ENCODE data around the gene XXYLT1. TPM values are rescaled to one million over a fixed set of nuclear protein-coding genes. Genes with fewer than 3 reads are reported as not detected.
"Not testable (repeated sequence)": the region's sequence is repeated elsewhere in the genome, so short reads cannot be mapped to it uniquely, and the experiment has no call there.

XXYLT1 gene, protein sequence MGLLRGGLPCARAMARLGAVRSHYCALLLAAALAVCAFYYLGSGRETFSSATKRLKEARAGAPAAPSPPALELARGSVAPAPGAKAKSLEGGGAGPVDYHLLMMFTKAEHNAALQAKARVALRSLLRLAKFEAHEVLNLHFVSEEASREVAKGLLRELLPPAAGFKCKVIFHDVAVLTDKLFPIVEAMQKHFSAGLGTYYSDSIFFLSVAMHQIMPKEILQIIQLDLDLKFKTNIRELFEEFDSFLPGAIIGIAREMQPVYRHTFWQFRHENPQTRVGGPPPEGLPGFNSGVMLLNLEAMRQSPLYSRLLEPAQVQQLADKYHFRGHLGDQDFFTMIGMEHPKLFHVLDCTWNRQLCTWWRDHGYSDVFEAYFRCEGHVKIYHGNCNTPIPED
- 10 to 100 TPM; 28.9 to 35.7 (median 31.3) TPM for polyA plus RNA-seq (ENCODE audit: insufficient read length in 4 of 4)

DNA sequence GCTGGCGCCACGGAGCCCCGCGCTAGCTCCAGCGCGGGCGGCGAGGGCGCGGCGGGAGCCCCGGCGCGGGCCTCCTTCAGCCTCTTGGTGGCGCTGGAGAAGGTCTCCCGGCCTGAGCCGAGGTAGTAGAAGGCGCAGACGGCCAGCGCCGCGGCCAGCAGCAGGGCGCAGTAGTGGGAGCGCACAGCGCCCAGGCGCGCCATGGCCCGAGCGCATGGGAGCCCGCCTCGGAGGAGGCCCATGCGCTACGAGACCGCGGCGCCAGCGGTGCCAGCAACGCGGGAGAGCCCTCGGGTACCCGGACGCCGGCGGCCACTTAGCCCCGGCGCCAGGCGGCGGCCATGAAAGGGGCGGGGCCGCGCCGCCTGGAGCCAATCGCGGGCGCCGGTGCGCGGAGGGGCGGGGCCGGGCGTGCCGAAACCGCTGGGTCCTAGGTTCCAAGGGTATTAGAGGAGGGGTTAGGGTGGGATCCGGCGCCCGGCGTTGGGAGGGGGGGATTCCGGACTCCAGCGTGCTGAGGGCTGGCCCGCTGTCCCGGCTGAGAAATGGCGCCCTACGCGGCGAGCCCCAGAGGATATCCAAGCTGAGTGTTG is at the start of gene XXYLT1:
Gene XXYLT1 (minus strand): TSS at position 343 of the 593 bp plus-strand sequence. CDS start 101 bp downstream, at position 242.
- peak; percentile 80 to 89 (median 84) for DNase-seq (ENCODE audit: low read depth in 4 of 4, low spot score in 3 of 4)

DNA sequence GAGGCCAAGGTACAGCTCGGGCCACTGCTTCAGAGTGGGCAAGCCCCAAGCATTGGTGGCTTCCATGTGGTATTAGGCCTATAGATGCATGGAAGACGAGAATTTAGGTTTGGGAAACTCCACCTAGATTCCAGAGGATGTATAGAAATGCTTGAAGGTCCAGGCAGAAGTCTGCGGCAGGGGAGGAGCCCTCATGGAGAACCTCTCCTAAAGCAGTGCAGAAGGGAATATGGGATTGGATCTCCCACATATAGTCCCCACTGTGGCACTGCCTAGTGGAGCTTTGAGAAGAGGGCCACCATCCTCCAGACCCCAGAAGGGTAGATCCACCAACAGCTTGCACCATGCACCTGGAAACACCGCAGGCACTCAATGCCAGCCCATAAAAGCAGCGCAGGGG is 48.1 kb upstream of the XXYLT1 start:
- DNase-seq (ENCODE audit: low read depth in 4 of 4, low spot score in 3 of 4) = no peak

- no peak for DNase-seq (ENCODE audit: low read depth in 4 of 4, low spot score in 3 of 4)
These were observed 41.8 kb upstream of the XXYLT1 start for GRCh38 chr3:195312714-195313113.

GRCh38 chr3:195307711-195308110 is 36.8 kb upstream of the XXYLT1 start:
- no peak for DNase-seq (ENCODE audit: low read depth in 4 of 4, low spot score in 3 of 4)

GRCh38 chr3:195306369-195306768 is 35.4 kb upstream of the XXYLT1 start:
- DNase-seq (ENCODE audit: low read depth in 4 of 4, low spot score in 3 of 4) = no peak

- no peak for DNase-seq (ENCODE audit: low read depth in 4 of 4, low spot score in 3 of 4)
These were observed 31.5 kb upstream of the XXYLT1 start for GRCh38 chr3:195302431-195302830.

- no peak for DNase-seq (ENCODE audit: low read depth in 4 of 4, low spot score in 3 of 4)
These were observed 26.5 kb upstream of the XXYLT1 start for GRCh38 chr3:195297446-195297845.

DNA sequence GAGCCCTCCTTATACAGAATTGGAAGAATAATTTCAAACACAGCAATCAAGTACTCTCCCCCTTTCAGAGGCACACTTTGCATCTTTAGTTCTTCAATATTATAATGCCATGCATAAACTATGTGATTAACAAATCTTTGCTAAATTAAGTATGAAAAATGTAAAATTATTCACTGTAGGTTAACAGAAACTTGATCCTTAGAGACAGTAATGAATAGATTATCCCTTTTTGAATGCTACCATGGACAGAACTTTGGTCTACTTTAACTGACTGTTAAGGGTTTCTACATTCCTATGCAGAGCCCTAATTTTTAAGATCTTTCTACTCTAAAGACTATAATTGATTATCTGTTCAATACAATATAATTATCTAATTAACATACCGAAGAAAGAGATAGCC is 25.7 kb upstream of the XXYLT1 start:
- no peak for DNase-seq (ENCODE audit: low read depth in 4 of 4, low spot score in 3 of 4)

- DNase-seq (ENCODE audit: low read depth in 4 of 4, low spot score in 3 of 4) = no peak
These were observed 20.2 kb upstream of the XXYLT1 start for GRCh38 chr3:195291121-195291520.

GRCh38 chr3:195290643-195291042 is 19.7 kb upstream of the XXYLT1 start:
- not testable (repeated sequence) for DNase-seq (ENCODE audit: low read depth in 4 of 4, low spot score in 3 of 4)

- no peak for DNase-seq (ENCODE audit: low read depth in 4 of 4, low spot score in 3 of 4)
These were observed 15.3 kb upstream of the XXYLT1 start for GRCh38 chr3:195286115-195286872.

DNA sequence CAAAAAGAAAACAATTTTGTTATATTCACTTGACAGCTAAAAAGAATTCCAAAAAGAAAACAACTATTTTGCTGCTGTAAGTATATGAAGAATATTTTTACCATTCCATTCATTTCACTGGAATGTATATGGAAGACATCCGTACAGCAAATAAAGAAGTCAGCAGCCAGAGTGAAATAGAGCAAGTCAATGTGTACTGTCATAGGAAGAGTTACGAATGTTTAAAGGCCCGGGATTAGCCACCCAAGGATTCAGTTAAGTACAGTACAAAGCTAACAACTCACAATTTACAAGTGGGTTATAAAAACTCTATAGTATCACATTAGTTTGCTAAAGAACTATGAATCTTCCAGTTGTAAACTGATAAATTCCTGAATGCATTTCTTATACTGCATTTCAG is 14.4 kb upstream of the XXYLT1 start:
- DNase-seq (ENCODE audit: low read depth in 4 of 4, low spot score in 3 of 4) = no peak

- DNase-seq (ENCODE audit: low read depth in 4 of 4, low spot score in 3 of 4) = no peak
These were observed 13.9 kb upstream of the XXYLT1 start for GRCh38 chr3:195284842-195285241.

- DNase-seq (ENCODE audit: low read depth in 4 of 4, low spot score in 3 of 4) = no peak
These were observed 12.0 kb upstream of the XXYLT1 start for GRCh38 chr3:195282961-195283360.

- DNase-seq (ENCODE audit: low read depth in 4 of 4, low spot score in 3 of 4) = no peak
These were observed 3.5 kb upstream of the XXYLT1 start for GRCh38 chr3:195274259-195274966.

DNA sequence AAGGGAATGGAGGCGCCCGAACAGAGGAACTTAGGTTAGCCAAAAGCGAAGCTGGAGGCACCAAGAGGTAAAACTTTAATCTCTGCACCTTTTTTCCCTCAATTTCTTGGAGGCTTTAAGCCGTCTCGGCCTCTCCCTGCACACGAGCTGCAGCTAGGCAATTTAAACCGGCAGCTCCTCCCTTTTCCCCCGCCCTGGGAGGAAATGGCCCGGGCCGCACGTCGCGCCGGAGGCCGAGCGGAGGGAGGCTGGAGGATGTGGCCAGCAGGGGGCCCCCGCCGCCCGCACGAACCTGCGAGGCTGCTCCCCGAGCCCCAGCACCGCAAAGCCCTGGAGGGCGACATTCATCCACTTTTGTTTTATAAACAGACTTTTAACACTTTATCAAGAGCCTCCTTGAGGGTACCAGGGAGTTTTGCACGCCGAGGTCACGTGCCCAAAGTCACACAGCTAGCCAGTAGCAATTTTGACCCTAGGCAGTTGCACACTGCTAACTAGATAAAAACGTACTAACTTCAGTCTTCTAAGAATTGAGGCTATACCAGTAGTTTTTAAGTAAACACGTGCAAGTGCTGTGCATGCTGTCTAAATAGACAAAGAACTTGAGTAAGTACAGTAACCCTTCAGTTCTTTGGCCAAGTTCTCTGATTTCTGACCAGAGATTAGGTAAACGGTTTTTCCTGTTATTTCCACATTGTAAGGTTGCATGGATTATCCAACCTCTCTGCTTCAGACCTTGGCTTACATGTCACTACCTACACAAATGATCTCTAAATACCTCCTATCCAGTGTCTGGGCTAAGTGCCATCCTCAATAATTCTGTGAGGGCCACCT is 668 bp upstream of the XXYLT1 start:
- peak; percentile 74 to 80 (median 79) for DNase-seq (ENCODE audit: low read depth in 4 of 4, low spot score in 3 of 4)

GRCh38 chr3:195270079-195270816 is 711 bp downstream of the XXYLT1 start:
- no peak for DNase-seq (ENCODE audit: low read depth in 4 of 4, low spot score in 3 of 4)

DNA sequence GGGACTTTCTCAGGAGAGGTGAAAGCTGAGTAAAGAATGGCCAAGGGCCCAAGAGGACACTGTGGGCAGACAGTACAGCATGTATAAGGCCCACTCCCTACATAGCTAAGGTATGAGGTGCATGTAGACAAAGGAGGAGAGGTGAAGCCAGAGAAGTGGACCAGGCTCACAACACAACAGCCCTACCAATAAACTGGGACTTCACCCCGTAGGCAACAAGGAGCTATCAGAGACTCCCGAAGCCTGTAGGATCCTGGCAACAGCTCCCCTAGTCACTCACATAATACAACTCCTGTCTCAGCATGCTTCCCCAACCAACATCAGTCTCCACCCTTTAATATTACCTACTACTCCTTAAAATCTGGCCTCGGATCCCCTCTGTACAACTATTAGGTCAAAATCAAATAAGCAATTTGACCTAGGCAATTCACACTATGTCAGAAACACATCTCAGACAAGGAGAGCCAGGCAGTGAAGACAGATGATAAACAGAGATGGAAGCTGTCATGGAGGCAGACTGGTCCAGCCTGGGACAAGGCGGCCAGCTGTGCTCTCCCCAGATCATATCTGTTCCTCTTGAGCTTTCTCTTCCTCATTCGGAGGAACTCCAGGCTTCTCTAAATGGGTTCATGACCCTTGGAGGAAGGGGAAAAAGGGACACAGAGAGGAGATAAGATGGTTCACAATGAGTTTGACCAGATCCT is 1.4 kb downstream of the XXYLT1 start:
- DNase-seq (ENCODE audit: low read depth in 4 of 4, low spot score in 3 of 4) = no peak
